ENCODE results near the gene PTGES3L. TPM values are rescaled to one million over a fixed set of nuclear protein-coding genes. Genes with fewer than 3 reads are reported as not detected.

PTGES3L gene
- total and polyA plus RNA-seq, 2 of the 13 experiments (the other 11 are each of a cell fraction or from before 2014, with no cell fraction given) = 1.2 to 2.9 TPM

- peak; percentile 71 for TF ChIP-seq YEATS4 (CRISPR knock-in tag; IDR thresholded peaks at IDR 0.05; ENCODE audit: borderline replicate concordance)
- TF ChIP-seq ZNF570 (CRISPR knock-in tag; IDR thresholded peaks at IDR 0.05; ENCODE audit: borderline replicate concordance) = no peak
- no peak for TF ChIP-seq PHB2 (IDR thresholded peaks at IDR 0.05; ENCODE audit: partially characterized antibody)
- TF ChIP-seq LRRFIP1 (CRISPR knock-in tag; conservative IDR thresholded peaks at IDR 0.05) = no peak
- no peak for TF ChIP-seq SNAI1 (CRISPR knock-in tag; IDR thresholded peaks at IDR 0.05; ENCODE audit: borderline replicate concordance)
- TF ChIP-seq TMF1 (CRISPR knock-in tag; IDR thresholded peaks at IDR 0.05; ENCODE audit: low read depth) = no peak
- TF ChIP-seq ZNF546 (CRISPR knock-in tag; conservative IDR thresholded peaks at IDR 0.05) = no peak
- no peak for TF ChIP-seq NFE2L1 (CRISPR knock-in tag; IDR thresholded peaks at IDR 0.05; ENCODE audit: borderline replicate concordance)
- 0 out of 2 replicates have a peak, but pooled peaks have one; percentile 41 for TF ChIP-seq ZNF251 (CRISPR knock-in tag; IDR thresholded peaks at IDR 0.05)
- TF ChIP-seq MNT (IDR thresholded peaks at IDR 0.05) = no peak
- no peak for TF ChIP-seq ZNF678 (CRISPR knock-in tag; IDR thresholded peaks at IDR 0.05)
- no peak for TF ChIP-seq ZNF382 (CRISPR knock-in tag; IDR thresholded peaks at IDR 0.05; ENCODE audit: borderline replicate concordance)
- TF ChIP-seq ZNF331 (CRISPR knock-in tag; IDR thresholded peaks at IDR 0.05) = no peak; the same call in 1 of the 2 replicates
- TF ChIP-seq MZF1 (CRISPR knock-in tag; IDR thresholded peaks at IDR 0.05; ENCODE audit: borderline replicate concordance) = no peak
- TF ChIP-seq NPAS2 (CRISPR knock-in tag; IDR thresholded peaks at IDR 0.05; ENCODE audit: borderline replicate concordance) = no peak
- TF ChIP-seq FOXP4 (CRISPR knock-in tag; IDR thresholded peaks at IDR 0.05) = peak; percentile 56; the same call in 1 of the 2 replicates
- TF ChIP-seq IRF1 (CRISPR knock-in tag; IDR thresholded peaks at IDR 0.05; ENCODE audit: low read depth) = peak; percentile 99
- TF ChIP-seq ZBTB7B (CRISPR knock-in tag; IDR thresholded peaks at IDR 0.05) = peak; percentile 59
- no peak for TF ChIP-seq ZNF883 (CRISPR knock-in tag; IDR thresholded peaks at IDR 0.05; ENCODE audit: not compliant biosample characterization)
- TF ChIP-seq TOE1 (CRISPR knock-in tag; IDR thresholded peaks at IDR 0.05) = no peak
Observed at GRCh38 chr17:43006639-43007551, 27.0 kb upstream of the PTGES3L start, which contains the start of gene IFI35 (continued).

All from HepG2 (cell line).